HL-60 (cell line): ENCODE results near the gene BICD2.

Source experiments
- DNase-seq, 2 experiments: peaks; one replicate each; pipeline ENCODE4 v3.0.0-alpha.2; 2010 to 2020; ENCODE audit warnings: low read depth in 1 of 2, low spot score in 1 of 2
- H3K27ac ChIP-seq: fragments of 250-450 bp; sonication (Bioruptor Pico); replicated peaks from 2 replicates; pipeline ENCODE4 v1.5.1; 2020; ENCODE audit warnings: mild to moderate bottlenecking, moderate library complexity
- H3K27me3 ChIP-seq: fragments of 250-450 bp; sonication (Bioruptor Pico); 2 replicates; pipeline ENCODE4 v1.5.1; 2021; ENCODE audit warnings: mild to moderate bottlenecking, moderate library complexity; ENCODE audit not compliant: insufficient read depth, poor library complexity, severe bottlenecking
- H3K4me3 ChIP-seq: replicated peaks from 2 replicates; pipeline ENCODE4 v1.5.1; 2011; ENCODE audit warnings: mild to moderate bottlenecking, control low read depth, low read length; ENCODE audit not compliant: insufficient read depth
- GABPA ChIP-seq: IDR thresholded peaks from 2 replicates; pipeline ENCODE4 v1.6.1; 2012; ENCODE audit warnings: low read depth
- POLR2AphosphoS5 ChIP-seq: IDR thresholded peaks from 2 replicates; pipeline ENCODE4 v1.6.1; 2012; ENCODE audit warnings: low read depth
- SPI1 ChIP-seq: IDR thresholded peaks from 2 replicates; pipeline ENCODE4 v1.6.1; 2012; ENCODE audit warnings: low read depth, mild to moderate bottlenecking, borderline replicate concordance
- TF ChIP-seq, protein P1 (sequence below): IDR thresholded peaks from 2 replicates; pipeline ENCODE4 v1.6.1; 2012; ENCODE audit warnings: low read depth; ENCODE audit not compliant: insufficient replicate concordance
- TF ChIP-seq, protein P2 (sequence below): IDR thresholded peaks from one replicate; pipeline ENCODE4 v1.5.1; 2011; ENCODE audit warnings: low read length, control low read depth, inconsistent platforms; ENCODE audit not compliant: insufficient read depth

BICD2 gene

DNA sequence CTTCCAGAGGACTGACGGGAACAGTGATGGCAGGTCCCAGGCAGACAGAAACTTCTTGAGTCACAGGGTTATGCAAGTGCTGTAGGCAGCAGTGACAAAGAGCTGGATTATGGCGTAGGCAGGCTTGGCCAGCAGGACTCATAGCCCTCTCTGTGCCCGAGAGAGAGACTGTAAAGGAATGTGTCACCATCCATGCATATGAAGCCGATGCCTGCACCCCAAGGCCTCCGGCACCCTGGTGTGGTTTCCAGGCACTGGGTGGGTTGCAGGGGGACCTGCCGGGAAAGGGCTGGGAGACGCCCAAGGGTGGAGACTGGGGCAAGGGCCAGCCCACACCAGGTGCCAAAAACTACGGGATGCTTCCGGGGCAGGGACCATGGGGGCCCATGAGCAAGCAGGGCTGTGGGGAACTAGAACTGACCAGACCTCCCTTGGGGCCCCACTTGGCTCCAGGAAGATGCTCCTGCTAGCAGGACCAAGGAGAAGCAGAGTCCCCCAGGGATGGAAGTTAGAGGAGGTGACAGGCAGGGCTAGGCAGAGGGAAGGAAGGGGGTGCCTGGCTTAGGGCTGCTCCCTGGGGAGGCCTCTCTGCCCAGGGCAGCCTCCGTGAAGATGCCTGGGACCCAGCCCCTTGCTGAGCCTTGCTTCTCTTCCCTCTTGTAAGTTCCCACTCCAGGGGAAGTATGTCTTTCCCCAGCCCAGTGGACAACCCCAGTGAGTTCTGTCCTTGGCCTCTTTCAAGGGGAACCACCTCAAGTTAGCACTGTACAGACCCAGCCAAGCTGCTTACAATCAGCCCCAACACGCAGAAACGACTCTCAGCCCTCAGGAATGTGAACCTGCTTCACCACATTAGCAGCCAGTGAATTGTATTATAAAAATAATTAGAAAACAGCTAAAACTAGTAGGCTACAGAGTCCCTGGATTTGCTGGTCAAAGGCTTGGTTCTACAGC lies 84.2 kb downstream of the BICD2 start:
- no peak overlapping the region for H3K27ac ChIP-seq
- H3K4me3 ChIP-seq: no peak overlapping the region
- TF ChIP-seq, protein P1, sequence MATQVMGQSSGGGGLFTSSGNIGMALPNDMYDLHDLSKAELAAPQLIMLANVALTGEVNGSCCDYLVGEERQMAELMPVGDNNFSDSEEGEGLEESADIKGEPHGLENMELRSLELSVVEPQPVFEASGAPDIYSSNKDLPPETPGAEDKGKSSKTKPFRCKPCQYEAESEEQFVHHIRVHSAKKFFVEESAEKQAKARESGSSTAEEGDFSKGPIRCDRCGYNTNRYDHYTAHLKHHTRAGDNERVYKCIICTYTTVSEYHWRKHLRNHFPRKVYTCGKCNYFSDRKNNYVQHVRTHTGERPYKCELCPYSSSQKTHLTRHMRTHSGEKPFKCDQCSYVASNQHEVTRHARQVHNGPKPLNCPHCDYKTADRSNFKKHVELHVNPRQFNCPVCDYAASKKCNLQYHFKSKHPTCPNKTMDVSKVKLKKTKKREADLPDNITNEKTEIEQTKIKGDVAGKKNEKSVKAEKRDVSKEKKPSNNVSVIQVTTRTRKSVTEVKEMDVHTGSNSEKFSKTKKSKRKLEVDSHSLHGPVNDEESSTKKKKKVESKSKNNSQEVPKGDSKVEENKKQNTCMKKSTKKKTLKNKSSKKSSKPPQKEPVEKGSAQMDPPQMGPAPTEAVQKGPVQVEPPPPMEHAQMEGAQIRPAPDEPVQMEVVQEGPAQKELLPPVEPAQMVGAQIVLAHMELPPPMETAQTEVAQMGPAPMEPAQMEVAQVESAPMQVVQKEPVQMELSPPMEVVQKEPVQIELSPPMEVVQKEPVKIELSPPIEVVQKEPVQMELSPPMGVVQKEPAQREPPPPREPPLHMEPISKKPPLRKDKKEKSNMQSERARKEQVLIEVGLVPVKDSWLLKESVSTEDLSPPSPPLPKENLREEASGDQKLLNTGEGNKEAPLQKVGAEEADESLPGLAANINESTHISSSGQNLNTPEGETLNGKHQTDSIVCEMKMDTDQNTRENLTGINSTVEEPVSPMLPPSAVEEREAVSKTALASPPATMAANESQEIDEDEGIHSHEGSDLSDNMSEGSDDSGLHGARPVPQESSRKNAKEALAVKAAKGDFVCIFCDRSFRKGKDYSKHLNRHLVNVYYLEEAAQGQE: no peak
- TF ChIP-seq, protein P2, sequence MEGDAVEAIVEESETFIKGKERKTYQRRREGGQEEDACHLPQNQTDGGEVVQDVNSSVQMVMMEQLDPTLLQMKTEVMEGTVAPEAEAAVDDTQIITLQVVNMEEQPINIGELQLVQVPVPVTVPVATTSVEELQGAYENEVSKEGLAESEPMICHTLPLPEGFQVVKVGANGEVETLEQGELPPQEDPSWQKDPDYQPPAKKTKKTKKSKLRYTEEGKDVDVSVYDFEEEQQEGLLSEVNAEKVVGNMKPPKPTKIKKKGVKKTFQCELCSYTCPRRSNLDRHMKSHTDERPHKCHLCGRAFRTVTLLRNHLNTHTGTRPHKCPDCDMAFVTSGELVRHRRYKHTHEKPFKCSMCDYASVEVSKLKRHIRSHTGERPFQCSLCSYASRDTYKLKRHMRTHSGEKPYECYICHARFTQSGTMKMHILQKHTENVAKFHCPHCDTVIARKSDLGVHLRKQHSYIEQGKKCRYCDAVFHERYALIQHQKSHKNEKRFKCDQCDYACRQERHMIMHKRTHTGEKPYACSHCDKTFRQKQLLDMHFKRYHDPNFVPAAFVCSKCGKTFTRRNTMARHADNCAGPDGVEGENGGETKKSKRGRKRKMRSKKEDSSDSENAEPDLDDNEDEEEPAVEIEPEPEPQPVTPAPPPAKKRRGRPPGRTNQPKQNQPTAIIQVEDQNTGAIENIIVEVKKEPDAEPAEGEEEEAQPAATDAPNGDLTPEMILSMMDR: no peak
- TF ChIP-seq POLR2AphosphoS5 (no peak), SPI1 (no peak), GABPA (no peak)
- no peaks in the 10 kb centered on the region for H3K27me3 ChIP-seq
- DNase-seq: no peak

DNA sequence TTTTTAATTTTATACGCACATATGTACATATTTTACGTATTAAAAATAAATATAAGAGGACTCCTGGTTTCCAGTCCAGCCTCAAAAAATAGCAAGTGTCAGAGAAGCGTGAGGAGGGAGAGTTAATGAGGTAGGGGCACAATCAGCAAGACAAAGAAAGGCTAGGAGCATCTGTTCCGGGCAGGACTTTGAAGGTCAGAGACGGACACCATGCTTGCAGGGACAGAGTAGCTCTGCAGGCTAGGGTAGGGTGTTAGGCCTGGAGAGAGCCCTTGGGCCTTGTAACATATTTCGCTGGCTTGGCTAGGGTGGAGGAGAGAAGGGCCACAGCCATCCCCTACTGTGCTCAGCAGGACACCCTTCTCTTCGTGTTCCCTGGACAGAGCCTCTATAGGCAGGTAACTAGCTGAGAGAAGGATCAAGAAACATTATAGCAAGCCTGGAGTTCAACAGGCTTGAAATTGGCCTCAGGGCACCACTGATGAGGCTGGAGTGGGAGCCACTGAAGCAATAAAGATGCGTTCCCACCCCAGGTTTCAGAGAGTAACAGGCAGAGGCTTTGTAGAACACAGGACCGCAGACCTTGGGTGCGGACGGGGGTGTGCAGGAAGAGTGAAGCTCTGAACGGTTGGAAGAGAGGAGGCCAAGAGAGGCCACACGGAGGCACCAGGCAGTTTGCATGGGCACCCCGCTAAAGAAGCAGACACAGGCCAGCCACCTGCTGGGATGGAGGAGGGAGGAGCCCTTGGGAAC lies 85.0 kb downstream of the BICD2 start:
- TF ChIP-seq POLR2AphosphoS5: no peak
- TF ChIP-seq GABPA: no peak
- TF ChIP-seq, protein P2: no peak
- Histone ChIP-seq H3K4me3 (no peak overlapping the region), H3K27me3 (no peaks in the 10 kb centered on the region), H3K27ac (no peak overlapping the region)
- DNase-seq: no peak

DNA sequence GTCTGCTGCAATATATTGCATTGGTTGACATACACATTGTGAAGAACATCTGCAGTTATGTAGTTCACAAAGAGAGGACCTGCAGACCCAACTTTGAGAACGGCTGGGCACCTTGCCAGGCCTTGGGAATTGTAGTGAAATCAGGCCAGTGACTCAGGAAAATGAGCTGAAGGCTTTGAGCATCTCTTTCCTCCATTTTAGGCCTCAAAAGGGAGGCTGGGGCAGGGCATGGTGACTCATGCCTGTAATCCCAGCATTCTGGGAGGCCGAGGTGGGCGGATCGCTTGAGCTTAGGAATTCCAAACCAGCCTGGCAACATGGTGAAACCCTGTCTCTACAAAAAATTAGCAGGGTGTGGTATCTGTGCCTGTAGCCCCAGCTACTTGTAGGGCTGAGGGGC lies 93.3 kb downstream of the BICD2 start:
- TF ChIP-seq, protein P2: no peak
- no peak overlapping the region for H3K27ac ChIP-seq
- H3K27me3 ChIP-seq: no peaks in the 10 kb centered on the region
- no peak for DNase-seq
- H3K4me3 ChIP-seq: peak overlapping the region; percentile 83; the same call in 1 of the 2 replicates

DNA sequence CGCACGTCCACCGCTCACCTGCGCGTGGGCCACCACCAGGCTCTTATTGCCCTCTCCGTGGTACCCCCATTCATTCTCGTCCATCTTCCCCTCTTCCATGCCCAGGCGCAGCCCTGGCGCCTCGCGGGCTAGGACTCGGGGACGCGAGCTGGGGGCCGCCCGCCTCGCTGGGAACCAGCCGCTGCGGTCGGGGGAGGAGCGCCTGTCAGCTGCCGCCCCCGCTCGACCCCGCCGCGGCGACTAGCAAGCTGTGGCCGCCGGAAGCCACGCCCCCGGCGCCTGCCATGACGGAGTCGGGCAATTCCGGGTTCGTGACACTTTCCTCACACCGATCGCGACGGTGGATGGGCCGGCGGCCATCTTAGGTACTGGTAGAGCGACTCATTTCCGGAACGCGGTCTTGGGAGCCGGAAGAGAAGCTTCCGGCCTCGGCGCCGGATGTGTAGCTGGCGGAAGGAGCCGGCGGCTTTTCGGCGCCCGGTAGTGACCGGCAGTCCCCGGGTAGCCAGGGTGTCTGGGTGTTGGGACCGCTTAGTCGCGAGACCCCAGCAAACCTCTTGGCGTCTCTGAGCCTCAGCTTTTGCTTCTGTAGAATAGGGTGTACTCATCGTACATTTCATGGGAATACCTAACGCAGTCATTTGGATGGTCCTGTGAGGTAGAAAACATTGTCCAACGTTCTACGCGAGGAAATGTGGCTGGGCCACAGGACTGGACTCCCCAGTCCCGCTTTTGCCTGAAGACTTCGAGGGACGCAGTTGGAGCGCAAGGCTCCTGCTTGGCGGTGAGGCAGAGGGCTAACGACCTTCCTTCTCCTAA lies 94.5 kb downstream of the BICD2 start, which contains the start of gene IPPK:
IPPK (minus strand) TSS at position 242 of the 819 bp plus-strand sequence; CDS start at position 99, 143 bp downstream.
- Histone ChIP-seq H3K27ac (peak within 1 kb of the TSS; percentile 77), H3K4me3 (peak within 1 kb of the TSS; percentile 83), H3K27me3 (no peaks in the 10 kb centered on the region)
- DNase-seq: peak; percentile 97 to 98
- TF ChIP-seq POLR2AphosphoS5 (peak; percentile 87), GABPA (peak; percentile 99), SPI1 (no peak; the same call in 1 of the 2 replicates)
- TF ChIP-seq, protein P2: no peak
- TF ChIP-seq, protein P1: no peak
